GM06990 (cell line): ENCODE results near the gene HELB.

Experiments
- DNase-seq: peaks from one replicate; pipeline ENCODE4 v3.0.0-alpha.2; 2011; ENCODE audit not compliant: insufficient read length; ENCODE audit errors: extremely low read depth
- H3K27me3 ChIP-seq: replicated peaks from 2 replicates; pipeline ENCODE4 v1.6.0; 2011; ENCODE audit warnings: low read length; ENCODE audit not compliant: control insufficient read depth, insufficient read depth
- H3K36me3 ChIP-seq: 2 replicates; pipeline ENCODE4 v1.5.1; 2011; ENCODE audit warnings: low read length; ENCODE audit not compliant: control insufficient read depth, insufficient read depth
- H3K4me3 ChIP-seq: replicated peaks from 2 replicates; pipeline ENCODE4 v1.5.1; 2011; ENCODE audit warnings: low read depth, mild to moderate bottlenecking, control low read depth, low read length
- TF ChIP-seq, protein P1 (sequence below): IDR thresholded peaks from 2 replicates; pipeline ENCODE4 v1.5.1; 2011; ENCODE audit warnings: low read length, control low read depth, mild to moderate bottlenecking, inconsistent platforms; ENCODE audit not compliant: insufficient read depth, poor library complexity, severe bottlenecking

Gene HELB

DNA sequence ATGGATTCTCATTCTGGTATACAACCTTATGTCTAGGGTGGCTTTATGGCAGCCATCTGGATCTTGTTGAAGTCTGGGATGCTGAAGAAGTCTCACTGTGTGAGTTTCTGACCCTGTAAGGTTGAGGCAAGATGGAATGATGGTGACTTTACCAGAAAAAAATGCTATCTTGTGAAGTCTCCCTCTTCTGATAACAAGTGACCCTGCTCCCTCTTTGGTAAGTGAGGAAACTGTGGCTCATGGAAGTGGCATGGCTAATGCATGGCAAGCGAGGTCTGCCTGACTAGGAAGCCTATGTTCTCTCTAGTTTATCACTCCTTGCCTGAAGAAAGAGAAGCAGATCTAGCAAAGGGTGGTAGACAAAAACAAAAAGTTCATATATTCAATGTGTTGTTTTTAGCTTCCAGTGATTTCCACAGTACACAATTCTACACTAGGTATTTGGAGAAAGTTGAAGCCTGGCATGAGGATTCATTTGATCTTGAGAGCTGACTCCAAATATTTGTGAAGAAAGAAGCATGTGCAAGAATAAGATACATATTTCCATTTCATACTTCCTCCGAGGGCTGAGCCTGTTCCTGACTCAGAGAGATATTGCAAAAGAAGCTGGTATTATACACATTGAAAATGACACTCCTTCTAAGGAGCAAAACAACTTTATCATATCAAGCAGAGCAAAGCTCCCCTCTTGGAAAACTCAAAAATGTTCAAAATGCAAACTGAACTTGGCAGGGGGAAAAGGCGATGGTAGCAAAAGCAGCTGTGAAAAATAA is 63.6 kb downstream of the HELB start:
- Histone ChIP-seq H3K36me3 (no peaks in the 10 kb centered on the region), H3K27me3 (no peaks in the 10 kb centered on the region; the same call in 1 of the 2 replicates), H3K4me3 (no peak overlapping the region)
- TF ChIP-seq, protein P1, sequence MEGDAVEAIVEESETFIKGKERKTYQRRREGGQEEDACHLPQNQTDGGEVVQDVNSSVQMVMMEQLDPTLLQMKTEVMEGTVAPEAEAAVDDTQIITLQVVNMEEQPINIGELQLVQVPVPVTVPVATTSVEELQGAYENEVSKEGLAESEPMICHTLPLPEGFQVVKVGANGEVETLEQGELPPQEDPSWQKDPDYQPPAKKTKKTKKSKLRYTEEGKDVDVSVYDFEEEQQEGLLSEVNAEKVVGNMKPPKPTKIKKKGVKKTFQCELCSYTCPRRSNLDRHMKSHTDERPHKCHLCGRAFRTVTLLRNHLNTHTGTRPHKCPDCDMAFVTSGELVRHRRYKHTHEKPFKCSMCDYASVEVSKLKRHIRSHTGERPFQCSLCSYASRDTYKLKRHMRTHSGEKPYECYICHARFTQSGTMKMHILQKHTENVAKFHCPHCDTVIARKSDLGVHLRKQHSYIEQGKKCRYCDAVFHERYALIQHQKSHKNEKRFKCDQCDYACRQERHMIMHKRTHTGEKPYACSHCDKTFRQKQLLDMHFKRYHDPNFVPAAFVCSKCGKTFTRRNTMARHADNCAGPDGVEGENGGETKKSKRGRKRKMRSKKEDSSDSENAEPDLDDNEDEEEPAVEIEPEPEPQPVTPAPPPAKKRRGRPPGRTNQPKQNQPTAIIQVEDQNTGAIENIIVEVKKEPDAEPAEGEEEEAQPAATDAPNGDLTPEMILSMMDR: no peak
- DNase-seq: no peak

DNA sequence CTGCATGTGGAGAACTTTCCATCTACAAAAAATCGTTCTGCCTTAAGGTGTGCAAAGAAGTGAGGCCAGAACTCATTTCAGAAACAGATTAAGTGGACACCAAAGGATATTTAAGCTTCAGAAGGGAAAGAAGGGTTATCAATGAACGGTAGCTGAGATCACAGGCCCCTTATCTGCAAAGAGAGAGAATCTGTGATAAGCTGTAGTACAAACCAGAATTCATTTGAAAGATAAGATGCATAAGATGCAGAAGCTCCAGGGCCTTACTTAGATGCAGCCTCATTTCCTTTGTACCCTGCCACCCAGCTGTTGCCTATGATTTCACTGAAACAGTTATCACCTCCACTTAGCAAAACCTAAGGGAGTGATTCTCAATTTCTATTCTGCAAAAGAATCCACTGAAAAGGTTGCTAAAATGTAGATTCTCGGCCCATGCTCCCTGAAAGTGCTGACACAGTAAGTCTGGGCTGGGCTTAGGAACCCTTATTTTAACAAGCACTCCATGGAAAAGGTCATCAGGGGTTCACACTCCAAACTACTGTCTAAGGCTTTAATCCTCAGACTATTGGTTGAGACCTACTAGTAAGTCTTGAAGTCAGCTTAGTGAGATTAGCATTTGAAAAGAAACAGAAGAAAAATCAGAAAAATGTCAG is 64.8 kb downstream of the HELB start:
- TF ChIP-seq, protein P1: no peak
- H3K27me3 ChIP-seq: no peaks in the 10 kb centered on the region; the same call in 1 of the 2 replicates
- no peak overlapping the region for H3K4me3 ChIP-seq
- DNase-seq: no peak
- H3K36me3 ChIP-seq: no peaks in the 10 kb centered on the region

DNA sequence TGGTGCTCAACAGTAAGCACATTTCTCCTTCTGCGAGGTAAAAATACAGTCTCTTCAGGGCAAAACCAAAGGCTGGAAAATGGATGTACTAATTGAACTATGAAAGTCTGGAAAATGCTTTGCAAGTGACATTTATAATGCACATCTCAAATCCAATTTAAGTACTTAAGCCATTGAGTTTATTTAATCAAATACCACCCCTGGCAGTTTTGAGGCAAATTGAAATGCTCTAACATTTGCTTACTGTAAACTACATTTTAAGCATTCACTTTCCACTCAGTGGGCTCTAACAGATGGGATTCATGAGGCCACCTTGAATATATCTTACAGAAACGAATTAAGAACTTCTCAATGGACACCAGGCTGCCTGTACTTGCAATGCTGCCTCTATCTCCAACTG is 69.7 kb downstream of the HELB start:
- no peak overlapping the region for H3K4me3 ChIP-seq
- H3K36me3 ChIP-seq: no peaks in the 10 kb centered on the region
- DNase-seq: no peak
- H3K27me3 ChIP-seq: no peaks in the 10 kb centered on the region; the same call in 1 of the 2 replicates
- TF ChIP-seq, protein P1: no peak

DNA sequence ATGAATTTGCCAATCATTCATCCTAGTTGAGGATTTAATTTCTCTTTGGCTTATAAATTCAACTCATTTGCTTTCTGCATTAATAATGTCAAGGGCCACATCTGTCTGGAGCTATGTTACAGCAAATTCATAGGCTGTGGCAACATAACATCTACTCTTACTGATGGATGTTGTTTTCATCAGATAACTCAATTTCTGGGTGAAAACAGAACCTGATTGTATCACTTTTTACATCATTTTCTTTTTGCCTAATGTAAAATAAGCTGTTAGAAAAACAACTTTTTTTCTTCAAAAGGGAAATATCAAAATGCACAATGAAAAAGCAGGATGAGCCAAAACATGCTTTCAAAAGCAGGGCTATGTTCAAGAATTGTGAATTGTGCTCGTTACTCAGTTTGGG is 73.3 kb downstream of the HELB start:
- no peaks in the 10 kb centered on the region for H3K36me3 ChIP-seq

DNA sequence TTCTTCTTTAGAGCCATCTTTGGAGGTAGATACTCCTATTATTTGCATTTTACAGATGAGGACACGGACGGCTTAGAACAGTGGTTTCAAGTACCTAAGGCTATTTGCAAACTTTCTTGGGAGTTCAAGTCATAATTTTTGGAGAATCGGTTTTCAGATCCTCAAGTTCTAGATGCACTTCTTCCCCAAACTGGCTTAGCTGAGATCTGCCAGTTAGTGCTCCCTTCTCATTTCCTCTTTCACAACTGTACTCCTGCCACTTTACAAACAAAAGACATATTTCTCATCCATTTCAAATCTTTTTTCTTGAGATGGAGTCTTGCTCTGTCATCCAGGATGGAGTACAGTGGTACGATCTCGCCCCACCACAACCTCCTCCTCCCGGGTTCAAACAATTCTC is 77.3 kb downstream of the HELB start:
- no peak overlapping the region for H3K4me3 ChIP-seq
- DNase-seq: no peak
- H3K36me3 ChIP-seq: no peaks in the 10 kb centered on the region
- H3K27me3 ChIP-seq: no peaks in the 10 kb centered on the region
- TF ChIP-seq, protein P1: no peak

More for the DNA sequence above, 73.3 kb downstream of the HELB start:
- Histone ChIP-seq H3K27me3 (no peaks in the 10 kb centered on the region), H3K4me3 (no peak overlapping the region)
- no peak for DNase-seq
- TF ChIP-seq, protein P1: no peak
